ENCODE data around the gene PIGQ.

GRCh38 chr16:522320-523096 lies 47.3 kb upstream of the PIGQ start:
- TF ChIP-seq CTCF (IDR thresholded peaks at IDR 0.05) (no peak), POLR2A (IDR thresholded peaks at IDR 0.05) (no peak)
